ENCODE measurements around the gene C19orf81. TPM values are rescaled to one million over a fixed set of nuclear protein-coding genes. Genes with fewer than 3 reads are reported as not detected.

C19orf81 gene
- total and polyA plus RNA-seq, 9 of the 15 experiments (the other 6 are each of a cell fraction or from before 2014, with no cell fraction given): 2.5 to 42.9 (median 33.0) TPM; not detected in 4

GRCh38 chr19:50705422-50706019, 56.3 kb downstream of the C19orf81 start (continued):
- no peak for TF ChIP-seq ZNF280B (CRISPR knock-in tag; IDR thresholded peaks at IDR 0.05)
- no peak for TF ChIP-seq MAFF (IDR thresholded peaks at IDR 0.05; ENCODE audit: low read length)
- no peak for TF ChIP-seq ETS2 (tag; IDR thresholded peaks at IDR 0.05; ENCODE audit: borderline replicate concordance, poor library complexity, severe bottlenecking)
- TF ChIP-seq RCOR1 (IDR thresholded peaks at IDR 0.05; ENCODE audit: borderline replicate concordance in 1 of 2, low read depth in 2 of 2, low read length in 2 of 2): peak in 1 of 2 experiments; percentile 46; a peak in 1 of 4 replicates
- no peak for TF ChIP-seq SFPQ (IDR thresholded peaks at IDR 0.05; ENCODE audit: low read depth, low read length)
- TF ChIP-seq ZNF41 (CRISPR knock-in tag; conservative IDR thresholded peaks at IDR 0.05): no peak
- TF ChIP-seq BRD4 (IDR thresholded peaks at IDR 0.05): no peak
- no peak for TF ChIP-seq ILF3 (IDR thresholded peaks at IDR 0.05; ENCODE audit: borderline replicate concordance)
- no peak for TF ChIP-seq CBFA2T2 (conservative IDR thresholded peaks at IDR 0.05)
- TF ChIP-seq RBBP5 (IDR thresholded peaks at IDR 0.05; ENCODE audit: borderline replicate concordance, insufficient read depth, low read length, poor library complexity, severe bottlenecking): no peak
- TF ChIP-seq ZNF232 (CRISPR knock-in tag; IDR thresholded peaks at IDR 0.05): no peak
- TF ChIP-seq CBX8 (IDR thresholded peaks at IDR 0.05; ENCODE audit: borderline replicate concordance, extremely low read depth, low read depth, low read length, poor library complexity, severe bottlenecking): no peak
- TF ChIP-seq NCOA6 (IDR thresholded peaks at IDR 0.05): no peak
- no peak for TF ChIP-seq ZNF354B (CRISPR knock-in tag; IDR thresholded peaks at IDR 0.05)
- TF ChIP-seq KLF6 (CRISPR knock-in tag; IDR thresholded peaks at IDR 0.05; ENCODE audit: borderline replicate concordance): no peak
- no peak for TF ChIP-seq CREB3L1 (IDR thresholded peaks at IDR 0.05; ENCODE audit: borderline replicate concordance, low read depth)
- TF ChIP-seq RERE (CRISPR knock-in tag; IDR thresholded peaks at IDR 0.05; ENCODE audit: borderline replicate concordance): no peak

Measured in K562 (cell line).